Stimulated activated CD4-positive, alpha-beta T cell treated with anti-CD3 and anti-CD28 coated beads, TNF-alpha, amount 100 ng/mL, for 4 hours (primary cell): ENCODE measurements around the gene ERC2.

Experiments
- DNase-seq, 3 experiments: peaks; one replicate each; pipeline ENCODE4 v3.0.0-alpha.2; 2020; ENCODE audit warnings: low read depth in 3 of 3

ERC2 gene

DNA sequence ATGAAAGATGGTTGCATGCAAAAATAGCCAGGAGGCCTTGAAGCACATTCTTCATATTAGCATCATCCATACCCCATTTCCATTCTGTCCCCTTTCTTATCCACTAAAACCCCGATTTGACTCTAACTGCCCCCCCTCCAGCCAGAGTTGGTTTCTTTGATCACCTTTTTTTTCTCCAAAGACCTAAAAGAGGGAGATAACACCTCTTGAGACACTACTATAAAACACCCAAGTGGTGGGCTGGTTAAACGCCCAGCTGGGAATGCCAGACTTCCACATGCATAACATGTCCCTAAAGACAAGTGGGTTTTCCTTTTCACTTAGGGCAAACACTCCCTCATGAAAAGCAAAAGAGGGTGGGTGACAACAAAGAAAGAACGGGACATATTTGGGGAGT, 847.2 kb downstream of the ERC2 start:
- no peak for DNase-seq

DNA sequence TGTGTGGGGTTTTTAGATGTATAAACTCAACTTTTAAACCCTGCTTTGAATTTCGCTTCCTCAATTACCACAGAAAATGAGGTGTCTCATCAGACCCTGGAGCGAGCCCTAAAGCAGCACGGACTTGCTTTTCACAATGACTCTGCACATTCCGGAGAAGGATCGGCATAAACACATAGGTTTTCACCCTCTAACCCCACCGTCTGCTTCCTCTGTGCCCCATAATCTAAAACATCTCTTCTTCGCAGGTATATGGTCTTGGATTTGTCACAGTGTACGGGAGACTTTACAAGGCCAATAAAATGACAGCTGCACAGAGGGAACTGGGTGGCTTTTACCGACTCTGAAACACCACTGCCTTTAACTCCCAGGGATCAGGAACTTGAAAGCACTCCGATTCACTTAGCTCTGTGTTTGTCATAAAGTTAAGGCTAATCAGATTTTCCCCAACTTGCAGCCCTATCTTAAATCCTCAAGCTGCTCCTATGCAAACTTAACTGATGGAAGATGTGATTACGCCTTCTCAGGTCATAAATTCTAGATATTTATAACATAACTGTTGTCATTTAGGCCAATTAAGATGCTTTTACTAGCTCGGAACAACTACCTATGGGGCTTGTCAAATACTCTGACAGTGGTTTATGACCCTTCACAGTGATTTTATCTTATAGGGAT, 847.8 kb downstream of the ERC2 start:
- DNase-seq: no peak

- DNase-seq: no peak
Measured at GRCh38 chr3:55619046-55619808, 849.0 kb downstream of the ERC2 start.

DNA sequence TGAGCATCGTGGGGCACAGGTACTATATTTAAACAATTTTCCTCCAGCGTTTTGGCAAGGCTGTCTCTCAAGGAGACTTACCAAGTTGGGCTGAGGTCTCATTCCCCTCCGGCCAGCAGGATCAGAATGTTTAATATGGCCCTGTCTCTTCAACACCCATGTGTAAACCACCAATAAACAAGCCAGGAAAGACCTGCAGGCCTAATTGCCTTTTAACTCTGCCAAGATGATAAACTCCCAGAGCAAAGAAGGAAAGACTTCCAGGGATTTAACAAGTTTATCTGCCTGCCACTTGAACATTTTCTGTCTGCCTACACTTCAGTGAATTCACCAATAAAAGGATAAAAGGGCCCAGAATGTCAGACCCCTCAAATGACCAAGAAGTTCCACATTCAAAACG, 850.9 kb downstream of the ERC2 start:
- no peak for DNase-seq

DNA sequence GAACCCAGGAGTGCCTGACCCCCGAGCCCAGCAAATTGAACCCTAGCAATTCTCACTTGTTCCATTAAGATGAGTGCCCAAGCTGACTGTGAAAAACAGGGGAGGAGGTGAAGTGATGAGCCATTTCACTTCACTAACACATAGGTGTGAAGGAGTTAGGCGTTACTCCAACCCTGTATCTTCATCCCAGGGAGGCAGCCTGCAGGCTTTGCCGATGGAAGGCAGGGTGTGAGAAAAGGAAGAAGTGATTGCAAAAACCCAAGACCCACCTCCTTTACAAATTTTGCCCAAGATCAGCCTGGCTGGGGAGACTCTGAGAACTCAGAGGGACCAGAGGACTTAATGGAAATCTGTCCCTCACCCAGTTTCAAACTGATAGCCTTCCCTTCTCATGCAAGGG, 851.5 kb downstream of the ERC2 start:
- no peak for DNase-seq

DNA sequence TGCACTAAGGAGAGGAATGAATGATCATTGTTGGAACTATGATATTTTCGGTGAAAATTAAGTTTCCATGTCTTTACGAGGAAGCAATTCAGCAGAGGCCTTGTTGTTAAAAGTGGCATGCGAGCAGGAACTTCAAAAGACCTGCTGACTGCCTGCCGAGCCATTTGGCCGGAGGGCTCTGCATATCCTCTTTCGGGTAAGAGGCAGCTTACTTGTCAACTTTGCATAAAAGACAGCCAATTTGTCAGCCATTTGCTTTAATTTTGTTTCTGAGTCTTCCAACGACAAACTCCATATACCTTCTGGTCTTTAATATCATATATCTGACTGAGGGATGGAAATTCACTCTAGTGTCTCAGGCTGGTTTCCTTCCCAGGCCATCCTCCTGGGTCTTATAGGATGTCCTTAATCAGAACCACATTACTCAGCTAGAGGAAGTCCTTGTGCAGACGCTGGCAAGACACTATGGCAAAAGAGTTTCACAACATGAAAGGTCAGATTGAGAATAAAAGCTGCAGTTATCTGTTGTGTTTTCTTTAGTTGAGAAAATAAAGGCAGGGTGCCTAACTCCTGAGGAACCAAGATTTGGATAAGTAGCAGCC, 852.5 kb downstream of the ERC2 start:
- no peak for DNase-seq

GRCh38 chr3:55615039-55615693, 853.1 kb downstream of the ERC2 start:
- no peak for DNase-seq

DNA sequence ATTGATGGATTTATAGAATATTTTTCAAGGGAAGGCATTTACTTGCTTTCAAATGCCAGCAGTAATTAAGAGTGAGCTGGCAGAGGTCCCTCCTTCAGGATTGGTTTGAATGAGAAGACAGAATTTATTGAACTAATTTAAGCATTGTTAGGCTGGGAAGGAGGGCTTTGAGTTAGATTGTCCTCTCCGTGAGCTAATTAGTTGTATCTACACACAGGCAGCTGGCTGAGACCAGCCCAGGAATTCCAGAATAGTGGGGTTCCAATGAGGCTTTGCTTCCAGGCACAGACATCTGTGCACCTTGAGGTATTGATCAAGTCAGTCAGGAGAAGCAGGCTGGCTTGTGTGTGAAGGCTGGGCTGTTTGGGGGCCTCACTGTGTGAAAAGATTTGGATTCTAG, 857.1 kb downstream of the ERC2 start:
- DNase-seq: no peak

DNA sequence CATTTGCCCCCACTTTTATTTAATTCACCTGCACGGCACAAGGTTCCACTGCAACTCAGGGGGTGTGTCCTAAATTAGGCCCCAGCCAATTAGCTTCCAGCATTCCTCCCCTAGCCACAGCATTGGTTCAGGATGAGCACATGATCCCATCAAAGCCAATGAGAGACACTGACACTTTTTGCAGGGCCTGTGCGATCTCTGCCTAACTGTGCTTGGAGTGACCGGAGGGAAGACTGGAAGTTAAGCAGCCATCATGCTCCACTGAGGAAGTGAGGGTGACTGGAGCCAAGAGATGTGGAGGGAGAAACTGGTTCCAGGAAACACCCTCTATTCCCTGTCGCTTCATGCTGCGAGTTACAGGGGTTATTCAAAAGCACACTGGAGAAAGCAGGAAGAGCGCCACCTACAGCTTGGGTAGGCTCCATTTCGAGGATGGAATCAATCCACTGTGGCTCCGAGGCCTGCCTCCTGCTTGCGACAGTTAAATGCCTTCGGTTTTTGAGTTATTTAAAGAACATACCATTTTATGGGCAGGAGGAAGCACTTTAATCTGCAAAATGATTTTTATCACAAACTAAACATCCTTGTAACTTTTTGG, 858.9 kb downstream of the ERC2 start:
- DNase-seq: no peak

DNA sequence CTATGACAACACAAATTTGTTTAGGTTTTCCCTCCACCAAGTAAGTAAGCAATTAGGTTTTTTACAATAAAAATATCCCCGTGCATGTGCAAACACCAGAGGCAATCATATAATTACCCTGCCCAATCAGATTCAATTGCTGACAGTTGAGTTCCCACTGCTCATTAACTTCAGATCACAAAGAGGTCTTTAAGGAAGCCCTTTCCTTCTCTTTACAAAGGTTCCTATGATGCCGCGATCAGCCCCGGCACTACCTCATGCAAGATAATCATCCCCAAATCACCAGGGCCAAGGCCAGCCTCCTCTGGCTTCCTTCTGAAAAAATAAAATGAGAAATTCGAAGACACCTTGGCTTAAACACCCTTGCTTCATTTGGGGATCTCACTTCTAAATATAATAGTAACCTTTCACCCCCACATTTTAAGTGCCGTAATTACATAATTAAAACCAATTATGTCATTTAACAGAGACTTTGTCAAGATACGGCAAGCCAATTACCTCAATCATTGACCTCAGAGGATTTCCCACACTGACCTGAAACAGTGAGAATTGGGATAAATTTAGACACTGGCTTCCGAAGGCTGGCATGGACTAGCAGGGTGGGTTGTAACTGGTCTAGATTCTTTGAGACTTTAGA, 859.8 kb downstream of the ERC2 start:
- DNase-seq: no peak

DNA sequence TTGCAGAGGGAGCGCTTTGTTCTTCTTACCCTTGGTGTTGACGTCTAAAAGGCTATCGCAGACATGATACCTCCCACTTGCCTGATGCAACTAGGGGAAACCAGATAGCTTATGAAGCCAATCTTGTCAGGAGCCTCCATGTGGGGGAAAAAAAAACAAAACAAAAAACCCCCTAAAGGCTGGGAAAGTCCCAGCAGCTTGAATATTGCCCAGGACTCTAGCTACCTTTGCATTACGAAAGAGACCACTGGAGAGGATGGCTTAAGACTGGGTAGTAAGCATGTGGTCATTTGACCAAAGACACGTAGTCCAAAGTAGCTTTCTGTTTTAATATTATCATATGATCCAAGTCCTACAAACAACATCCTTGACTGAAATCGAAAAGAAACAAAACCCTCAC, 860.4 kb downstream of the ERC2 start:
- DNase-seq: no peak

DNA sequence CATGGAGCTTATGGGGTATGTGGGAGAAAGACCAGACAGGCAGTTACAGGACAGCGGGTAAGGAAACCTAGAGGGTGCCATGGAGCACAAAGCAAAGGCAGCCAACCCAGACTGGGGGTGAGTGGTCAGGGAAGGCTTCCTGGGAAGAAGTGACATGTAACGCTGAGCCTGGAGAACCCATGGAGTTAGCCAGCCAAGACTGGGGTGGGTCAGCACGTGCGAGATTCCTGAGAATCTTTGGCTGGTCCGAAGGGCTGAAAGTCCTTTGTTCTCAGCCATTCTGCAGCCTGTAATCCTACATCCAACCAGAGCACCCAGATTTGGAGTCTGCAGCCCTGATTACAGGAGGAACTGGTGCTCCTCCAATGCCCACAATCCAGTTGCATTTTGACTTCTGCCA, 861.1 kb downstream of the ERC2 start:
- DNase-seq: no peak

DNA sequence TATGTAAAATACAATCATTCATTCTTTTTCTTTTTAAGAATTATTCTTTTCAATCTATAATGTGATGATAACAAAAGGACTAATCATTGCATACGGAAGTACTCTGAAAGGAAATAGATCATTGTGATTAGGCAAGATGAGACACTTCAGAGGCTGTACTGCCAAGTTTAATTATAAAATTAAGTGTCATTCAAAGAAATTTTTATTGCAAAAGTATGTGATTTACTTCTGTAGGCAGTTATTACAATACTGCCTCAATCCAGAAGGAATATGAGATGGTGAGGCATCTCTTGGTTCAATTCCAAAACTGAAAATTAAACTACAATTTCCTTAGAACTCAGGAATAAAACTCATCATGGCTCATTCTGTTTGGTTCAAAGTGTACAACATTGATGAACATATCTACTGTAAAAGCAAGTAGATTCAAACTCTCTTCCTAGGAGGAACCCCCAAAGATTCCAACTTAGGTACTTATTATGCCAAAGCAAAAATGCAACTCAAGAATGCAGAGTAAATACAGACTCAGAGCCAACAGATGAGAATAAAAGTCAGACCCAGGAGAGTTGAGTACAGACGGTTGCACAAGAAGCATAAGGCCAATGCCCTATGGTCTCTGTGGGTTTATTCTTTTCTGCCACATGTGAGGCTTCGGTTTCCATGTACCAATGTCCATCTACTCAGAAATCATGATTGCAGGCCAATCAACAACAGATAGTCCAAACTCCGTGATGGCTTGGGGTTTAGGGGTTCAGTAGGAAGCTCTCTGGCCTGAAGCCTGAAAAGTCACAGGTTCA, 862.6 kb downstream of the ERC2 start:
- DNase-seq: no peak

- DNase-seq: no peak
Measured at GRCh38 chr3:55604846-55605245, 863.4 kb downstream of the ERC2 start.

DNA sequence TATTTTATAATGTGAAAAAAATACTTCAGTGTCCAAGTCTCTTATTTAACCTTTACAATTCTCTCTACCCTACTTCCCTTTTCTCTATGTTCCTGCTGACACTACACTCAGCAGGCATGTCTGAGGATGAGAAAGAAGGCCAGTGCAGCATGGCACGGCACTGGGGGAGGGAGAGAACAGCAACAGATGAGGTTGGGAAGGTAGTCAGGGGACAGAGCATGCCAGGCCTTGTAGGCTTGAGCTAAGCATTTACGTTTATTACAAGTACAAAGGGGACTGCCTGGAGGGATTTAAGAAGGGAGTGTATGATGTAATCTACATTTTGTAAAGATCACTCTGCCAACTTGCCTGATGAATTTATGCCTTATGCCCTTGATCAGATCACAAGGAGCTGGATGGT, 863.9 kb downstream of the ERC2 start:
- no peak for DNase-seq

- DNase-seq: no peak
Measured at GRCh38 chr3:55601366-55602080, 866.7 kb downstream of the ERC2 start.

- DNase-seq: no peak
Measured at GRCh38 chr3:55598224-55598623, 870.0 kb downstream of the ERC2 start.

GRCh38 chr3:55597641-55598040, 870.6 kb downstream of the ERC2 start:
- DNase-seq: no peak

DNA sequence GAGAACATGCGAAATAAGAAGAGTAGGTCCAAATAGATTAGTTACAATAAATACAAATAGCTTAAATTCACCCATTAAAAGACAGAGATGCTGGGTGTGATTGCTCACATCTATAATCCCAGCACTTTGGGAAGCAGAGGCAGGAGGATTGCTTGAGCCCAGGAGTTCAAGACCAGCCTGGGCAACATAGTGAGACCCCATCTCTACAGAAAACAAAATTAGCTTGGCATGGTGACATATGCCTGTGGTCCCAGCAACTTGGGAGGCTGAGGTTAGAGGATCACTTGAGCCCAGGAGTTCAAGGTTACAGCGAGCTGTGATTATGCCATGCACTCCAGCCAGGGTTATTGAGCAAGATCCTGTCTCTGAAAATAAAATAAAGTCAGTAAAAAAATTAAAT, 872.1 kb downstream of the ERC2 start:
- DNase-seq: no peak

- no peak for DNase-seq
Measured at GRCh38 chr3:55595420-55595819, 872.8 kb downstream of the ERC2 start.
